Neural progenitor cell (in vitro differentiated cells): ENCODE results near the gene MACROD2. TPM values are rescaled to one million over a fixed set of nuclear protein-coding genes. Genes with fewer than 3 reads are reported as not detected.

Experiments
- DNase-seq: peaks from one replicate; pipeline ENCODE4 v3.0.0-alpha.2; 2016; ENCODE audit warnings: low spot score
- H2AFZ ChIP-seq: fragments of 200-600 bp; sonication (generic); replicated peaks from 2 replicates; pipeline ENCODE4 v1.6.1; 2016; ENCODE audit warnings: antibody characterized with exemption
- H3F3A ChIP-seq: fragments of 200-600 bp; sonication (generic); 2 replicates; pipeline ENCODE4 v1.6.1; 2016; ENCODE audit warnings: antibody characterized with exemption, low read depth
- H3K27ac ChIP-seq: fragments of 200-600 bp; sonication (generic); 2 replicates; pipeline ENCODE4 v1.5.1; 2016; ENCODE audit warnings: mild to moderate bottlenecking
- H3K27me3 ChIP-seq: fragments of 200-600 bp; sonication (generic); 2 replicates; pipeline ENCODE4 v1.6.1; 2016; ENCODE audit warnings: mild to moderate bottlenecking, moderate library complexity
- H3K36me3 ChIP-seq: fragments of 200-600 bp; sonication (generic); 2 replicates; pipeline ENCODE4 v1.5.1; 2016
- H3K4me1 ChIP-seq: fragments of 200-600 bp; sonication (generic); 2 replicates; pipeline ENCODE4 v1.6.1; 2016; ENCODE audit warnings: mixed run types
- H3K4me2 ChIP-seq: fragments of 200-600 bp; sonication (generic); 2 replicates; pipeline ENCODE4 v1.6.1; 2016
- H3K4me3 ChIP-seq: fragments of 200-600 bp; sonication (generic); 2 replicates; pipeline ENCODE4 v1.5.1; 2016
- H3K79me2 ChIP-seq: fragments of 200-600 bp; sonication (generic); 2 replicates; pipeline ENCODE4 v1.6.1; 2016; ENCODE audit warnings: low read depth
- H3K9ac ChIP-seq: fragments of 200-600 bp; sonication (generic); 2 replicates; pipeline ENCODE4 v1.6.1; 2016
- H3K9me3 ChIP-seq: fragments of 200-600 bp; sonication (generic); 2 replicates; pipeline ENCODE4 v1.5.1; 2016; ENCODE audit warnings: low read depth
- H4K20me1 ChIP-seq: fragments of 200-600 bp; sonication (generic); 2 replicates; pipeline ENCODE4 v1.6.1; 2016; ENCODE audit warnings: low read depth
- H3K27ac Mint-ChIP-seq: 3 replicates; pipeline ENCODE4 v1.8.0; 2021; ENCODE audit warnings: mixed read lengths
- H3K27me3 Mint-ChIP-seq: 2 replicates; pipeline ENCODE4 v1.8.0; 2022; ENCODE audit warnings: low read depth, mild to moderate bottlenecking, inconsistent platforms, moderate library complexity, mixed read lengths; ENCODE audit not compliant: insufficient read depth
- H3K36me3 Mint-ChIP-seq: 3 replicates; pipeline ENCODE4 v1.8.0; 2021; ENCODE audit warnings: mixed read lengths
- H3K4me1 Mint-ChIP-seq: 3 replicates; pipeline ENCODE4 v1.8.0; 2021; ENCODE audit warnings: mixed read lengths
- H3K4me3 Mint-ChIP-seq: 3 replicates; pipeline ENCODE4 v1.8.0; 2021; ENCODE audit warnings: mild to moderate bottlenecking, moderate library complexity, mixed read lengths
- H3K9me3 Mint-ChIP-seq: 3 replicates; pipeline ENCODE4 v1.8.0; 2020; ENCODE audit warnings: mixed read lengths
- EZH2 ChIP-seq: fragments of 200-600 bp; sonication (generic); IDR thresholded peaks from 2 replicates; pipeline ENCODE4 v1.6.1; 2017; ENCODE audit warnings: antibody characterized with exemption, mild to moderate bottlenecking, moderate library complexity
- EZH2phosphoT487 ChIP-seq: fragments of 200-600 bp; sonication (generic); IDR thresholded peaks from 2 replicates; pipeline ENCODE4 v1.6.1; 2017; ENCODE audit warnings: antibody characterized with exemption
- total RNA-seq: library from RNA; depleted of rRNA; stranded (reverse); fragments of >200 nt; gene quantifications from 2 replicates; pipeline ENCODE4 v1.2.3, GENCODE V29; 2015; ENCODE audit warnings: low replicate concordance
- TF ChIP-seq, protein P1 (sequence below): fragments of 200-600 bp; sonication (generic); IDR thresholded peaks from 2 replicates; pipeline ENCODE4 v1.5.1; 2017; ENCODE audit warnings: antibody characterized with exemption, mild to moderate bottlenecking

Gene MACROD2
- total RNA-seq, 1 donor from 2014 or later = 11.9 TPM

- no peaks in the 10 kb centered on the region for H3K9me3 ChIP-seq
- no peaks in the 10 kb centered on the region for H3K36me3 Mint-ChIP-seq
- no peaks in the 10 kb centered on the region for H3K36me3 ChIP-seq
- peaks cover 5% of the 10 kb centered on the region for H3K9me3 Mint-ChIP-seq
- H3K9ac ChIP-seq = no peak overlapping the region
- no peak overlapping the region for H3K4me3 ChIP-seq
- no peak overlapping the region for H2AFZ ChIP-seq
- H3K4me3 Mint-ChIP-seq = no peak overlapping the region
- no peaks in the 10 kb centered on the region for H3K79me2 ChIP-seq
- no peak overlapping the region for H3K27ac Mint-ChIP-seq
- H3K27ac ChIP-seq = no peak overlapping the region
- no peaks in the 10 kb centered on the region for H4K20me1 ChIP-seq
- H3K27me3 ChIP-seq = no peaks in the 10 kb centered on the region
- TF ChIP-seq EZH2phosphoT487 (no peak), EZH2 (no peak)
- TF ChIP-seq, protein P1, sequence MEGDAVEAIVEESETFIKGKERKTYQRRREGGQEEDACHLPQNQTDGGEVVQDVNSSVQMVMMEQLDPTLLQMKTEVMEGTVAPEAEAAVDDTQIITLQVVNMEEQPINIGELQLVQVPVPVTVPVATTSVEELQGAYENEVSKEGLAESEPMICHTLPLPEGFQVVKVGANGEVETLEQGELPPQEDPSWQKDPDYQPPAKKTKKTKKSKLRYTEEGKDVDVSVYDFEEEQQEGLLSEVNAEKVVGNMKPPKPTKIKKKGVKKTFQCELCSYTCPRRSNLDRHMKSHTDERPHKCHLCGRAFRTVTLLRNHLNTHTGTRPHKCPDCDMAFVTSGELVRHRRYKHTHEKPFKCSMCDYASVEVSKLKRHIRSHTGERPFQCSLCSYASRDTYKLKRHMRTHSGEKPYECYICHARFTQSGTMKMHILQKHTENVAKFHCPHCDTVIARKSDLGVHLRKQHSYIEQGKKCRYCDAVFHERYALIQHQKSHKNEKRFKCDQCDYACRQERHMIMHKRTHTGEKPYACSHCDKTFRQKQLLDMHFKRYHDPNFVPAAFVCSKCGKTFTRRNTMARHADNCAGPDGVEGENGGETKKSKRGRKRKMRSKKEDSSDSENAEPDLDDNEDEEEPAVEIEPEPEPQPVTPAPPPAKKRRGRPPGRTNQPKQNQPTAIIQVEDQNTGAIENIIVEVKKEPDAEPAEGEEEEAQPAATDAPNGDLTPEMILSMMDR = no peak
- H3K4me2 ChIP-seq = no peak overlapping the region
- no peaks in the 10 kb centered on the region for H3K4me1 ChIP-seq
- DNase-seq = no peak
- H3F3A ChIP-seq = no peaks in the 10 kb centered on the region
- peaks cover 4% of the 10 kb centered on the region for H3K27me3 Mint-ChIP-seq
- H3K4me1 Mint-ChIP-seq = peaks cover 4% of the 10 kb centered on the region
These were observed 1631.8 kb downstream of the MACROD2 start for GRCh38 chr20:15627089-15627488.

DNA sequence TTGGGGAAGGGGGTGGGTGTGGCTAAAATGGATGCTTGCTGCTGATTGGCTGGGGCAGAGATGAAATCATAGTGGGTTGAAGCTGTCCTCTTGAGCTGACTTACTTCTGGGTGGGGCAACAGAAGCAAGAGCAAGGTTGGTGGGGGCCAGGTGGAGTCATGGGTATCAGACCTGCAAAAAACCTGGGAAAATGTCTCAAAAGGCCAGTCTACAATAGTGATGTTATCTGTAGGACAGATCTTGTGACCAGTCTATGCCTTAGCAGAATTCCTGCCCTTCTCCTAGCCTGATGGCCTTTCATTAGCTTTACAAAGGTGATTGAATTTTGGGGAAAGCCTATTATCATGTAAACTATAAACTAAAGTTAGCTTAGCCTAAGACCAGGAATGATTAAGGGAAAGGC, 1632.2 kb downstream of the MACROD2 start:
- no peak overlapping the region for H3K4me3 Mint-ChIP-seq
- Histone ChIP-seq H4K20me1 (no peaks in the 10 kb centered on the region), H3K79me2 (no peaks in the 10 kb centered on the region), H3K4me1 (no peaks in the 10 kb centered on the region), H3K9me3 (no peaks in the 10 kb centered on the region), H3F3A (no peaks in the 10 kb centered on the region), H2AFZ (no peak overlapping the region), H3K4me2 (no peak overlapping the region), H3K36me3 (no peaks in the 10 kb centered on the region), H3K4me3 (no peak overlapping the region), H3K27ac (no peak overlapping the region), H3K9ac (no peak overlapping the region), H3K27me3 (no peaks in the 10 kb centered on the region)
- H3K27me3 Mint-ChIP-seq = peaks cover 4% of the 10 kb centered on the region
- H3K36me3 Mint-ChIP-seq = no peaks in the 10 kb centered on the region
- DNase-seq = no peak
- H3K27ac Mint-ChIP-seq = no peak overlapping the region
- H3K9me3 Mint-ChIP-seq = peaks cover 5% of the 10 kb centered on the region
- TF ChIP-seq, protein P1 = no peak
- TF ChIP-seq EZH2 (no peak), EZH2phosphoT487 (no peak)
- peaks cover 4% of the 10 kb centered on the region for H3K4me1 Mint-ChIP-seq

GRCh38 chr20:15628851-15629353, 1633.6 kb downstream of the MACROD2 start:
- Histone ChIP-seq H3K9me3 (no peaks in the 10 kb centered on the region), H3F3A (no peaks in the 10 kb centered on the region), H3K36me3 (no peaks in the 10 kb centered on the region), H3K27me3 (no peaks in the 10 kb centered on the region), H3K9ac (no peak overlapping the region), H3K27ac (no peak overlapping the region), H3K79me2 (no peaks in the 10 kb centered on the region), H2AFZ (no peak overlapping the region), H3K4me3 (no peak overlapping the region), H3K4me2 (no peak overlapping the region), H4K20me1 (no peaks in the 10 kb centered on the region), H3K4me1 (no peaks in the 10 kb centered on the region)
- peaks cover 4% of the 10 kb centered on the region for H3K27me3 Mint-ChIP-seq
- H3K9me3 Mint-ChIP-seq = peaks cover 9% of the 10 kb centered on the region
- no peaks in the 10 kb centered on the region for H3K36me3 Mint-ChIP-seq
- TF ChIP-seq EZH2phosphoT487 = no peak
- no peak for TF ChIP-seq EZH2
- TF ChIP-seq, protein P1 = no peak
- no peak overlapping the region for H3K4me3 Mint-ChIP-seq
- H3K4me1 Mint-ChIP-seq = peaks cover 4% of the 10 kb centered on the region
- no peak for DNase-seq
- no peak overlapping the region for H3K27ac Mint-ChIP-seq
